Bone marrow (tissue), 2 donors: ENCODE results near the gene SDK1.
"Not testable (repeated sequence)": the region's sequence is repeated elsewhere in the genome, so short reads cannot be mapped to it uniquely, and the experiment has no call there.

Source experiments
- DNase-seq, 2 donors: peaks; one replicate each; lab custom pipeline; 2025; lab: John Stamatoyannopoulos, UW

The SDK1 gene

GRCh38 chr7:3725155-3726059 lies 424.4 kb downstream of the SDK1 start:
- no peak for DNase-seq

DNA sequence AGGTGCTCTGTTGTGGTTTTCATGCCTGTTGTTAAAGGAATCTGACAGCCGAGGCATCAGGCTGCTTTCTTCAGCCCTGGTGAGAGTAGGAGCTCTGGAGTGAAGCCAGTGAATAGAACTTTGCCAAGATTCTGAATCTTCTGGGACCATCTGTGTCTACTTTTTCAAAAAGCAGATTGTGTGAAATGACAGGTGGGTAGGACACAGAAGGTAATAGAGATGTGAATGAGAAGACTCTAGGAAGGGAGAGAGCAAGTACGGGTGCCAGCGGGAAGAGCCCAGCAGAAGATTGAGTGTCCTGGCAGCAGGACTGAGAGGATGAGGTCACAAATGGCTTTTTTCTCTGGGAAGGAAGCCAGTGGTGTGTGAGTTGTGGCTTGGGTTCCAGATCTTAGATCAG lies 429.2 kb downstream of the SDK1 start:
- no peak for DNase-seq

DNA sequence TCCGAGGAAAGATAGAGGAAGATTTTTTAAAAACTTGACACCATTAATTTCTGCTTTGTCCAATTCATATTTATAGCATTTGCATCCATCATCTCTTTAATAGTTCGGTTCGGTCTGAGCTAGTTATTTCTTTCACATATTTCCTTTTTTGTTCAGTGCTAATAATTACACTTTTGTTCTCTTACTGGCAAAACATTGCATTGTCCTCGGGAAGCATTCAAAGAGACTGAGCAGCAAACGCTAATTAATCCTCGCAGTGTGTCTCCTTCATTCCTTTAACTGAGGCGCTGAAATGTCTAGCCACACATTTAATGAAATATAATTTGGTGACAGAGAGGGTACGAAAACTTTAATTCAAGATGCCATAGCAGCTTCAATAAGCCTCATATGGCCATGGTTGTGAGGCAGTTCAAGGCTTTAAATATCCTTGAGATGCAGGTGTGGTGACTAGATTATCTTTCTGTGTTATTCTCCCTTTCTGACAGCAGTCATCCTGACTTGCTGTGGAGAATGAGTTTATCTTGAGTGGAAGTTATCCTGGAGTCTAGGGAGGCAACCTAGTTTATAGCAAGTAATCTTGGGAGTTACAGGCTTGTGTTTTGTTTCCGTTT lies 431.4 kb downstream of the SDK1 start:
- DNase-seq = no peak

DNA sequence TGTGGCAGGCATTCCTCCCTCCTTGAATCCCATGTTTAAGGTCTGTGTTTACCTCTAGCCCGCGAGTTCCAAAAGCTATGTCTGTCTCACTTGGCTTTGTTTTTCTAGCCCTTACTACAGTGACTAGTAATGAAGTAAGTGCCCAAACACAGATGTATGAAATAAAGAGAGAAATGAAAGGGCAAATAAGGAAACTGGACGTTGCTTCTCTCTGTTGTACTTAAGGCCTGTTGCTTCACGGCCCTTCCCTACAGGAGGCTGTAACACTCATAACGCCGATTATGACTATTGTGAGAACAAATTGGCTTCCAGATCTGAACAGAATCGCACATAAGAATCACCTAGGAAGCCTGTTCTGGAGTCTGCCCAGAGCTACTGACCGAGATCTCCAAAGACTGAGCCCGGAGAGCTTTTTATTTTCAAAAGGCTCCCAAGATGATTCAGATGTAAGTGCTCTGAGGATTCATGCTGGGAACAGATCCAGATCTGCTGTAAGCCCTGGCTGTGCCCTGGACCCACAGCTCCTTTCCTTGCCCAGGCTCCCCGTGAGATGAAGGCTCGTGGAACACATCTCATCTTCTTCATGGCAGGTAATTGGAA lies 432.6 kb downstream of the SDK1 start:
- no peak for DNase-seq

GRCh38 chr7:3738964-3739363 lies 437.9 kb downstream of the SDK1 start:
- no peak for DNase-seq

GRCh38 chr7:3739983-3740382 lies 438.9 kb downstream of the SDK1 start:
- no peak for DNase-seq

GRCh38 chr7:3747467-3747866 lies 446.4 kb downstream of the SDK1 start:
- no peak for DNase-seq

DNA sequence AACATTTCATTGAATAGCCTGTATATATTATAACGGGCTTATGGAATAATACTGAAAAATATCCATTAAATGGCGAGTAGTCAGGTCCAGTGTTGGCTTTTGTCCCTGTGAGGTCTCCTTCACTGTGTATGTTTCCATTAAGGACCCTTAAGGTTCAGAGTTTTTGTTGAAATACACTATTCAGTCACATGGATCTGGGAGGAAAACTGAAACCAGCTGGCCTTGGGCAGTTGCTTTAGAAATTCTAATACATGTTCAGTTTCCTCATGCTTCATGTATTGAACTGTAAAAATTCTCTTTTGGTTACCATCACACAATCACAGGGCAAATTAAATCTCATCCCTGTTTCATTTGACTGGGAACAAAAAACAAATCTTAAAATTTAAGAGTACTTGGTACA lies 447.3 kb downstream of the SDK1 start:
- no peak for DNase-seq

- no peak for DNase-seq
Observed at GRCh38 chr7:3753868-3754267, 452.8 kb downstream of the SDK1 start.

- DNase-seq = no peak
Observed at GRCh38 chr7:3754493-3755341, 453.7 kb downstream of the SDK1 start.

DNA sequence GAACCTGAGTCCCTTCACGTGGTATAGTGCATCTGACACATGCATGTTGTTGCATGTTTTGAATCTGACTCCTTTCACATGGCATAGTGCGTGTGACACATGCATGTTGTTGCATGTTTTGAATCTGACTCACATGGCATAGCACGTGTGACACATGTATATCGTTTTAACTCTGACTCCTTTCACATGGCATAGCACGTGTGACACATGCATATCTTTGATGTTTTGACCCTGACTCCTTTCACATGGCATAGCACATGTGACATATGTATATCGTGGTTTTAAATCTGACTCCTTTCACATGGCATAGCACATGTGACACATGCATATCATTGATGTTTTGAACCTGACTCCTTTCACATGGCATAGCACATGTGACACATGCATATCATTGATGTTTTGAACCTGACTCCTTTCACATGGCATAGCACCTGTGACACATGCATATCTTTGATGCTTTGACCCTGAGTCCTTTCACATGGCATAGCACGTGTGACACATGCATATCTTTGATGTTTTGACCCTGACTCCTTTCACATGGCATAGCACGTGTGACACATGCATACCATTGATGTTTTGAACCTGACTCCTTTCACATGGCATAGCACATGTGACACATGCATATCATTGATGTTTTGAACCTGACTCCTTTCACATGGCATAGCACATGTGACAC lies 454.9 kb downstream of the SDK1 start:
- not testable (repeated sequence) for DNase-seq

DNA sequence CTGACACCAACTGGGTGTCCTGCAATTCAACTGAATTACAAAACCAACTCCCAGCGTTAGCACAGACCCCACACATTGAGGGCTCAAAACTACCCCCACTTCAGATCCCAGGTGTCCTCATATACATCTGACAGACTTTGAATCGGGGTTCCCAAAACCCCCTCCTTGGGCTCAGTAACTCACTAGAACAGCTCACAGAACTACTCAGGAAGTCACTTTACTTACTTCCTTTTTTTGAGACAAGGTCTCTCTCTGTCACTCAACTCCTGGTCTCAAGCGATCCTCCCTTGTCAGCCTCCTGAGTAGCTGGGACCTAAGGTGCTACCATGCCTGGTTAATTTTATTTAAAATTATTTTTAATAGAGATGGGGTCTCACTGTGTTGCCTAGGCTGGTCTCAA lies 456.0 kb downstream of the SDK1 start:
- DNase-seq = no peak

DNA sequence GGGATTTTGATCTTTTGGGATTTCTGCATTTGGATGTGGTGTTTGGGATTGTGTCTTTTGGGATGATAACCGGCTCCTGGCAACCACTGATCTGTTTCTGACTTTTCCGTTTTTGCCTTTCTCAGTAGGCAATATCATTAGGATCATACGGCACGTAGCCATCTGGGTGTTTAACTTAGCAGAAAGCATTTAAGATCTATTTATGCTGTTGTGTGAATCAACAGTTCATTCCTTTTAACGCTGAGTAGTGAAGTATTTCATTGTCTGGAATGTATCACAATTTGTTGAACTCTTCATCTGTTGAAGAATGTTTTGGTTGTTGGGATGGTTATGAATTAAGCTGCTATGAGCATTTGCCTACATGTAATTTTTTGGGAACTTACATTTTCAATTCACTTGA lies 459.6 kb downstream of the SDK1 start:
- no peak for DNase-seq

DNA sequence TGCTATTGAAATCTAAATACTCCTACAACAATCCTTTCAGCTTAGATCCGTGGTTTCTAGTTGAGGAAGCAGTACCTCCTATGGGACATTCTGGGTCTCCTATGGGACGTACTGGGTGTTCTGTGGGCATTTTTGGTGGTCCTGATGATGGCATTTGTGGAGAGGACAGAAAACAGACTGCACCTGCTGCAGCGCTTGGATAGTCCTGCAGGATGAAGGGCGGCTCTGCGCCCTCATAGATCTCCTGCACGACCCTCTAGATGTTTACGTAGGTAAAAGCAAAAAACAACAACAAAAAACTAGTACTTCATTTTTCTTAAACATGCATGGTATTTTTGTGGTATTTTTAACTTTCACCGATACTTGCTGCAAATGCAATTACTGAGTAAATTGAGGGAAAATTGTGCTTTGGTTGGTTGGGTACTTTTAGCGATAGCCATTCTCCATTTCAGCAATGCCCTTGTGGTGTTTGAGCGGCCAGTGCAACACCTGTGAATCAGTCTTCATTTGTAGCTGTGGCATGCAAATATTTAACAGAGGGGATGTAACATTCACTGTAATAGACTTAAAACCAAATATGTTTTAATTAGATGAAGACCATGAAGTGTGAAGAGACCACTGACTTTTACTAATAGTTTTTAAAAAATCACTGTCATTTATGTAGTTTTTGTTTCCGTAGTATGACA lies 461.2 kb downstream of the SDK1 start:
- no peak for DNase-seq

GRCh38 chr7:3767917-3768777 lies 467.1 kb downstream of the SDK1 start:
- no peak for DNase-seq

DNA sequence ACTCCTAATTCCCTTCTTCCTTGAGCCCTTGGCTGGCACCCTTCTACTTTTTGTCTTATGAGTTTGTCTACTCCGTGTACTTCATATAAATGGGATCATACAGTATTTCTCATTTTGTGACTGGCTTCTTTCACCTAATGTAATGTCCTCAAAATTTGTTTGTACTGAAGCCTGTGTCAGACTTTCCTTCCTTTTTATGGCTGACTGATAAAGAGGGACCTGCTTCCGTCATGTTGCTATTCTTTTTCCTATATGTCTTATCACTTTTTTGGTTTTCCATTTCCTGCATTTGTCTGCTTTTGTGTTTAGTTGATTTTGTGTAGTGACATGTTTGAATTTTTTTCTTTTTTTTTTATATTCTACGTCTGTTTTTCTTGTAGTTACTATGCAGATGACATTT lies 470.9 kb downstream of the SDK1 start:
- DNase-seq = no peak

- no peak for DNase-seq
Observed at GRCh38 chr7:3778345-3778744, 477.3 kb downstream of the SDK1 start.

GRCh38 chr7:3780016-3780415 lies 479.0 kb downstream of the SDK1 start:
- no peak for DNase-seq

DNA sequence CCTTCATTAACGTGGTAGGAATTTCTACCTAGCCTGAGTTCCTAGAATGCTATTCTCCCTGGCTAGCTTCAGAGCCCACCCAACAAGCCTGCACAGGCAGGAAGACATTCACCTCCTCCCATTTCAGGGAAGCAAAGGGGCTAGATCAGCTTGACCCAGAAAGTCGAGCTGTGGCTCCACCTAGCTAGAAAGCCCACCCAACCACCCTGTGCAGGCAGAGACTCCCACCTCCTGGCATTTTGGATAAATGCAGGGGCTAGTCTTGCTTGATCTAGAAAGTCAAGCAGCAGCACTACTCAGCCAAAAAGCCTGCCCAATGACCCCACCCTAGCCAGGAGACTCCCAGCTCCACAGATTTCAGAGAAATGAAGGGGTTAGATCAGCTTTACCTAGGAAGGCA lies 479.5 kb downstream of the SDK1 start:
- no peak for DNase-seq

- DNase-seq = no peak
Observed at GRCh38 chr7:3781607-3782006, 480.6 kb downstream of the SDK1 start.
